Measurements from ENCODE around the gene NEIL3. TPM values are rescaled to one million over a fixed set of nuclear protein-coding genes. Genes with fewer than 3 reads are reported as not detected.

Gene NEIL3
- total and polyA plus RNA-seq, 9 of the 15 experiments (the other 6 are each of a cell fraction or from before 2014, with no cell fraction given): 2.7 to 23.3 (median 12.9) TPM

- ATAC-seq (no peak), DNase-seq (ENCODE audit: extremely low read depth in 1 of 4, low spot score in 3 of 4) (no peak), FAIRE-seq (no peak)
- CTCF ChIA-PET (ENCODE audit: low intra/inter-chr PET ratio): no interaction called here
- Histone ChIP-seq H3K4me1 (replicated peaks in 1 of 2; ENCODE audit: control insufficient read depth in 2 of 2, insufficient read depth in 2 of 2, low read length in 2 of 2) (no peaks in the 10 kb centered on the region; a peak in 1 of 5 replicates), H3K9ac (ENCODE audit: insufficient read depth in 1 of 2, low read depth in 2 of 2, low read length in 2 of 2) (no peak overlapping the region), H3K36me3 (ENCODE audit: control insufficient read depth, insufficient read depth, low read length) (no peaks in the 10 kb centered on the region), H3K9me1 (ENCODE audit: control insufficient read depth, insufficient read depth, low read length) (no peaks in the 10 kb centered on the region), H3K4me3 (no peak overlapping the region), H2AFZ (ENCODE audit: low read depth, low read length) (no peak overlapping the region), H3K9me3 (replicated peaks; ENCODE audit: control insufficient read depth, insufficient read depth, low read depth, low read length) (no peaks in the 10 kb centered on the region), H3K79me2 (ENCODE audit: control insufficient read depth, insufficient read depth, low read length) (no peaks in the 10 kb centered on the region), H4K20me1 (replicated peaks; ENCODE audit: control insufficient read depth, insufficient read depth, low read length) (no peaks in the 10 kb centered on the region), H3K27me3 (ENCODE audit: control insufficient read depth in 2 of 2, insufficient read depth in 2 of 2, low read length in 2 of 2) (no peaks in the 10 kb centered on the region), H3K27ac (ENCODE audit: extremely low read depth, low read depth, low read length) (no peak overlapping the region), H3K4me2 (ENCODE audit: insufficient read depth, low read length) (no peak overlapping the region)
- in situ Hi-C loops (cut with MboI) (no loop called here), intact Hi-C loops (cut with micrococcal nuclease) (no loop called here)
- POLR2A ChIA-PET: no interaction called here
- TF ChIP-seq CBFA2T3 (IDR thresholded peaks at IDR 0.05): no peak
- TF ChIP-seq, protein P1, sequence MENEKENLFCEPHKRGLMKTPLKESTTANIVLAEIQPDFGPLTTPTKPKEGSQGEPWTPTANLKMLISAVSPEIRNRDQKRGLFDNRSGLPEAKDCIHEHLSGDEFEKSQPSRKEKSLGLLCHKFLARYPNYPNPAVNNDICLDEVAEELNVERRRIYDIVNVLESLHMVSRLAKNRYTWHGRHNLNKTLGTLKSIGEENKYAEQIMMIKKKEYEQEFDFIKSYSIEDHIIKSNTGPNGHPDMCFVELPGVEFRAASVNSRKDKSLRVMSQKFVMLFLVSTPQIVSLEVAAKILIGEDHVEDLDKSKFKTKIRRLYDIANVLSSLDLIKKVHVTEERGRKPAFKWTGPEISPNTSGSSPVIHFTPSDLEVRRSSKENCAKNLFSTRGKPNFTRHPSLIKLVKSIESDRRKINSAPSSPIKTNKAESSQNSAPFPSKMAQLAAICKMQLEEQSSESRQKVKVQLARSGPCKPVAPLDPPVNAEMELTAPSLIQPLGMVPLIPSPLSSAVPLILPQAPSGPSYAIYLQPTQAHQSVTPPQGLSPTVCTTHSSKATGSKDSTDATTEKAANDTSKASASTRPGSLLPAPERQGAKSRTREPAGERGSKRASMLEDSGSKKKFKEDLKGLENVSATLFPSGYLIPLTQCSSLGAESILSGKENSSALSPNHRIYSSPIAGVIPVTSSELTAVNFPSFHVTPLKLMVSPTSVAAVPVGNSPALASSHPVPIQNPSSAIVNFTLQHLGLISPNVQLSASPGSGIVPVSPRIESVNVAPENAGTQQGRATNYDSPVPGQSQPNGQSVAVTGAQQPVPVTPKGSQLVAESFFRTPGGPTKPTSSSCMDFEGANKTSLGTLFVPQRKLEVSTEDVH (IDR thresholded peaks at IDR 0.05; ENCODE audit: low read depth, partially characterized antibody): no peak
- TF ChIP-seq ZNF785 (CRISPR knock-in tag; IDR thresholded peaks at IDR 0.05): no peak
- TF ChIP-seq GMEB1 (CRISPR knock-in tag; IDR thresholded peaks at IDR 0.05): no peak
- TF ChIP-seq ARHGAP35 (IDR thresholded peaks at IDR 0.05; ENCODE audit: partially characterized antibody): no peak
- no peak for TF ChIP-seq CHD4 (IDR thresholded peaks at IDR 0.05; ENCODE audit: insufficient read depth, insufficient replicate concordance, low read depth, low read length, poor library complexity, severe bottlenecking)
- 12% methylated on average over 5 of the region's 5 CpGs for WGBS (ENCODE audit: insufficient coverage, low coverage, missing lambda C conversion rate)
- no TSS peak for BruUV-seq (replicated peaks)
These were observed 27.3 kb upstream of the NEIL3 start for GRCh38 chr4:177282284-177282835.
